Stimulated activated CD8-positive, alpha-beta memory T cell treated with anti-CD3 and anti-CD28 coated beads, Interleukin-2, amount 100 ng/mL, for 1 hour (primary cell): ENCODE data around the gene YIPF5.

Experiments
- DNase-seq, 2 donors: peaks; one replicate each; pipeline ENCODE4 v3.0.0-alpha.2; 2020; ENCODE audit warnings: low read depth in 2 of 2

Gene YIPF5

DNA sequence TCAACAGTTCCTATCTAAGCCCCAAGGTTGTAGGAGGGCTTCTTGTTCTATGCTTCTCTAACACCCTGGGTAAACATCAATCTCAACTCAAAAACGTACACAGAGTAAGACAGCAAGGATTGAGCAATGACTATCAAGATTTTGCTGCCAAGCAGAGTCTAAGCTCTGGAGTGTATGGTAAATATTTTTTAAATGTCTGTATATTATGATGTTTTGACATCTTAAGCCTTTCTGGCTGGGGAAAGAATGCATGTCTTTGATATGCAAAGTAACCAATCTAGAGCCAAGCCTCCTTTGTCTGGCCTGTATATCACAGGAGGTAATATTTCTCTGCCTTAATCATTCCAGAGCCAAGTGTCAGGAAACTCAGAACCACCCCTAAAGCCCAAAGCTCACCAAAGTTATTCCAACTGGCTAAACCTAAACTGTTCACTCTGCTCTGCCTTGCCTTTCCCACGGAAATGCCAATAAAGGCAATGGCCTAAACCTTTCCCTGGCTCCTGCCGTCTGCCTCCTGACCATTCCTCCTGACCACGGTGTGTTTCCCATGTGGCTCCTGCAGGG lies 45.2 kb downstream of the YIPF5 start:
- DNase-seq, result no peak

- DNase-seq, result no peak
Measured at GRCh38 chr5:144122641-144123040, 47.8 kb downstream of the YIPF5 start.

- no peak for DNase-seq
Measured at GRCh38 chr5:144122081-144122480, 48.4 kb downstream of the YIPF5 start.

DNA sequence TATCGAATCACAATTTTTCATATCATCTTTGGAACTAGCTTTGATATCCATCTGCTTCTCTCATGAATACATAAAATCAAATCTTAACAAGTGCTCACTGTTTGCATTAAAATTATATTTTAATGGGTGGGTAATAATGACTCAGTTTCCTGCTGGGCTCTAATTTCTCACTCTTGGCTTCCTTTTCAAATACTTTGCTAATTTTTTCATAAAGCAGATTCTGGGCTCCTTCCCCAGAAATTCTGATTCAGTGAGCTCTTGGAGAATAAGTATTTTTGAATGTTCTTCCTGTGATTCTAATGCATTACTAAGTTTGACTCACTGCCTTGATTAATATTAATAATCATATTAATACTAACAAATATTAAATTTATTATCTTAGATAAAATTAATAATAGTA lies 48.9 kb downstream of the YIPF5 start:
- no peak for DNase-seq

DNA sequence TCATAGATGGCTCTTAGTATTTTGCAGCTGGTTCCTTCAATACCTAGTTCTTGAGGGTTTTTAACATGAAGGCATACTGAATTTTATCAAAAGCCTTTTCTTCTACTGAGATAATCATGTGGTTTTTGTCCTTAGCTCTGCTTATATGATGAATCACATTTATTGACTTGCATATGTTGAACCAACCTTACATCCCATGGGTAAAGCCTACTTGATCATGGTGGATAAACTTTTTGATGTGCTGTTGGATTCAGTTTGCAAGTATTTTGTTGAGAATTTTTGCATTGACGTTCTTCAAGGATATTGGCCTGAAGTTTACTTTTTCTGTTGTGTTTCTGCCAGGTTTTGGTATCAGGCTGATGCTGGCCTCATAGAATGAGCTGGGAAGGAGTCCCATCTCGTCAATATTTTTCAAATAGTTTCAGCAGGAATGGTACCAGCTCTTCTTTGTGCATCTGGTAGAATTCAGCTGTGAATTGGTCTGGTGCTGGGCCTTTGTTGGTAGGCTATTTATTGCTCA lies 49.7 kb downstream of the YIPF5 start:
- no peak for DNase-seq

- DNase-seq, result no peak
Measured at GRCh38 chr5:144117412-144117811, 53.0 kb downstream of the YIPF5 start.

DNA sequence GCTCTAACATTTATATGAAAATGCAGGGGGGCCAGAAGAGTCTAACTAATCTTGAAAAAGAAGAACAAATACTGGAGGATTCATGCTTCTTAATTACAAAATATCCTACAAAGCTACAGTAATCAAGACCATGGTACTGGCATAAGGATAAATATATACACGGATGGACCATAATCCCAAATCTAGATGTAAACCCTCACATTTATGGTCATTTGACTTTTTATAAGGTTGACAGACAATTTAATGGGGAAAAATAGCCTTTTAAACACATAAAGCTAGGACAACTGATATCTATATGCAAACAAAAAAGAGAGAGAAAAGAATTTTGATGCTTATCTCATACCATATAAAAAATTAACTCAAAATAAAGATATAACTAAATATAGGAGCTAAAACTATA lies 55.9 kb downstream of the YIPF5 start:
- no peak for DNase-seq
